SW480 (cell line): ENCODE results near the gene RAB20.
"Not testable (repeated sequence)": the region's sequence is repeated elsewhere in the genome, so short reads cannot be mapped to it uniquely, and the experiment has no call there.

ENCODE experiments used
- DNase-seq: peaks from one replicate; pipeline ENCODE4 v3.0.0-alpha.2; 2016; ENCODE audit warnings: low spot score

The RAB20 gene

DNA sequence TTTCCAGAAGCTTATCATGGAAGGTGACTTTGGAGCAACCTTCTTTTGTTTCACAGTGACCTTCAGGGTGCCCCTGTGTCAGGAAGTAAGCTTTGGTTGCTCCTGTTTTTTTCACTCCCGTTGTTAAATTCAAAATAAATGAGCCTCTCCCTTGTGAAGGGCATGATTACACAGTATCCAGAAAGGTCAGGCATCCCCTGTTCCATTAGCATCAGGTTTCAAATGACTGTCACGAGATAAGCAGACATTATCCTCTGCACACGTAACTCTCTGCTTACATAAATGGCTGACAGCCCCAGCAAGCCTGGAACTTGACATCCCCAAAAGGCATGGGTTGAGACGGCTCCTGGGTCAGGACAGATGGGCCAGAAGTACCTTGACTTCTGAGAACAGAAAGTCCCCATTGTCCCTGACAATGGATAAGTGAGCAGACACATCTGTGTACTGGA, 52.0 kb downstream of the RAB20 start:
- DNase-seq: peak; percentile 76

GRCh38 chr13:110507678-110508381, 53.7 kb downstream of the RAB20 start:
- peak; percentile 96 for DNase-seq

- peak; percentile 76 for DNase-seq
Measured at GRCh38 chr13:110506859-110507566, 54.5 kb downstream of the RAB20 start.

GRCh38 chr13:110506396-110506795, 55.1 kb downstream of the RAB20 start:
- DNase-seq: peak; percentile 97

GRCh38 chr13:110505594-110505993, 55.9 kb downstream of the RAB20 start:
- DNase-seq: peak; percentile 33

DNA sequence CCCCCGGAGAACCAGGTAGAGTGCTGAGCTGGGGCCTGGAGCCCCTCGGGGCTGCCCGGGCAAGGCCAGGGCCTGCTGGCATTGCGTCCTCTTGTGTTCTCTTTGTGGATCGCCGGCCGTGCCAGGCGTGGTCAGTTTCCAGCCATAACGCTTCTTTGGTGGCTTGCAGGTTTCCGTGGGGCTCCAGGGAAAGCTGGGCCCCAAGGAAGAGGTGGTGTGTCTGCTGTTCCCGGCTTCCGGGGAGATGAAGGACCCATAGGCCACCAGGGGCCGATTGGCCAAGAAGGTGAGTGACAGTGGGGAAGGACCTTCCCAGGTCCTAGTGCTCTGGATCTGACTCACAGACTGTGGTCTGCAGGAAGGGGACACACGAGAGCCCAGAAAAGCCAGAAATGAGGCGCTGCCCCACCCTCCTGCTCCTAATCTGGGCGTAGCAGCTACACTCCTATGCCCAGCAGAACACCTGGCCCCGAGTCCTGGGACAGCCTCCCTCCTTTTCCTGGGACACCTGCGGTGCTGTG, 57.5 kb downstream of the RAB20 start:
- peak; percentile 92 for DNase-seq

DNA sequence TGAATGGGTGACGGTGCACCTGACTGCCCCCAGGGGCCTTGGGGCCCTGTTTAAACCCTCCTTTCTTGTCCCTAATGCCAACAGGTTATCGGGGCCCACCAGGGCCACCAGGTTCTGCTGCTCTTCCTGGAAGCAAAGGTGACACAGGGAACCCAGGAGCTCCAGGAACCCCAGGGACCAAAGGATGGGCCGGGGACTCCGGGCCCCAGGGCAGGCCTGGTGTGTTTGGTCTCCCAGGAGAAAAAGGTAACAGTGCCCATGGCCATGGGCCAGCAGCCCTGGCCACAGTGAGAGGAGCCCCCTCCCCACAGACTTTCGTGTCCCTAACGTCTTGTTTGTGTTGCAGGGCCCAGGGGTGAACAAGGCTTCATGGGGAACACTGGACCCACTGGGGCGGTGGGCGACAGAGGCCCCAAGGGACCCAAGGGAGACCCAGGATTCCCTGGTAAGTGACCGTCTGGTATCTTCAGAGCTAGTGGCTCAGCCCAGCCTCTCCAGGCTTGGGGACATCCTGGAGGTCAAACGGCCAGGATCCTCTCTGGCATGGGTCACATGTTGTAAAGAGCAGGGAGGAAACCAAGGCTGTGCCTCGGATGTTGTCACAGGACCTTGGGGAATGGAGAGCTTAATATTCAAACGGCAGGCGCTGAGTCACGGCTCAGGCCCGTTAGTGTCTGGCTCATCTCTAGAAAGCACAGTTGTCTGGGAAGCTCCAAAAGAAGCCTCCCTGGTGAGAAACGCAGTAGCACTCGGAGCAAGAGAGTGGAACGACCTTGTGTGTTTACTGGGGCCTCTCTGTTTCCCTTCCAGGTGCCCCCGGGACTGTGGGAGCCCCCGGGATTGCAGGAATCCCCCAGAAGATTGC, 58.3 kb downstream of the RAB20 start:
- peak; percentile 59 for DNase-seq

DNA sequence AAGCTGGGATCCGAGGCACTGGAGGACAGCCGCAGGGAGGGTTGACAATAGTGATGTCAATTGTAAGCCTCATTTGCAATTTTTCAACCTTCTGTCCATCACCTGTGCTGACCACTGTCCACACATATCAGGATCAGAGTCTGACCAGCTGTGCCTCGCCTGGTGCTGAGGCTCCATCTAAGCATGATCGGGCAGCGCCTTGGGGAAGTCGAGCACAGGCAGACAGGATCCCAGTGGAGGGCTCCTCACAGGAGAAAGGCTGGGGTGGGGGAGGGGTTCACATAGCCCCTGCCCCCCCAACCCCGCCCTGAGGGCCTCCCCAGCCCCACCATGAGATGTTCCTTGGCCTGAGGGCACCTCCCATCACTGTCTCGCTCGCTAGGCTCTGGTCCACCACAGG, 60.3 kb downstream of the RAB20 start:
- no peak for DNase-seq

DNA sequence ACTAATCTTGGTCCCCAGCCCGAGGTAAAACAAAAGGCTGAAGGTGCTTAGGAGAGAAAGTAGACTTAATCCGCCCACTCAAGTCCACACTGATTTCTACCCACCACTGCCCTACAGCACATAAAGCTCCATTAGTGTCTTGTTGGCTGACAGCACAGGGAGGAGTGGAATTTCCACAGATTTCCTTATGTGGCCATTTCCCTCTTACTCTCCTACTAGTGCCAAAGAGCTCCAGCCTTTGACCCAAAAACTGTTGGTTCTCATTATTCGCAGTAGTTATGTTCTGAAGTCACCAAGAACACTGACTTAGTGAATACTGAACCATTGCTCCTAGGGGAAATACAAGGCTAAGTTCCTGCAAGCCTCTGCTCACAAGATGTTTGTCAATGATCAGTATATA, 61.2 kb downstream of the RAB20 start:
- DNase-seq: no peak

DNA sequence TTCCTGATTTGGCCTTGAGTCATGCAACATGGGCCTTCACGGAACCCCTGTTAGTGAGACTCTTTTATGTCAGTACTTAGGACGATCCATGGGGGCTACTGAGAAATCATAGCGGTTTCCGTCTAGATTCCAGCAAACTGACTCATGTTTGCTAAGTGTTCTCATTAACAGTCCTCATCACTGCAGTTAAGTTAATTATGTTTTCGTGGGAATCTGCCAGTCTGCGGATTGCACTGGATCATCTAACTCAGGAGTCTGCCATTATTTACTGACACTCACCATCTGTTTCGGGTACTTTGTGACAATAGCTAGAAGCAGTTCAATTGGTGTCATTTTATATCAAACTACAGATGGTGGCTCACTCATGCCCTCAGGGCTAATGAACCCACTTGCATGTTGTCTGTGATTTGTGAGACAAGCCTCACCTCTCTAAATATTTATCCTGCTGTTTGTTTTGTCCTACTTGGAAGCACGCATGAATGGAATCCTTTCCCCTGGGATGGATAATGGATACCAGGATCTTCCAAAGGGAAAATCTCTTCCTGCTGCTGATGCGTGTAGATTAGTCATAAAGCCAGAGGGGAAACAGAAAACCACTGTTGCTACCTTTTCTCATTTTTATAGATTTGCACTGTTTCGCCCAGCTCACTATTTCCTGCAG, 61.8 kb downstream of the RAB20 start:
- DNase-seq: peak; percentile 39

- DNase-seq: no peak
Measured at GRCh38 chr13:110498765-110499164, 62.8 kb downstream of the RAB20 start.

- no peak for DNase-seq
Measured at GRCh38 chr13:110498327-110498726, 63.2 kb downstream of the RAB20 start.

DNA sequence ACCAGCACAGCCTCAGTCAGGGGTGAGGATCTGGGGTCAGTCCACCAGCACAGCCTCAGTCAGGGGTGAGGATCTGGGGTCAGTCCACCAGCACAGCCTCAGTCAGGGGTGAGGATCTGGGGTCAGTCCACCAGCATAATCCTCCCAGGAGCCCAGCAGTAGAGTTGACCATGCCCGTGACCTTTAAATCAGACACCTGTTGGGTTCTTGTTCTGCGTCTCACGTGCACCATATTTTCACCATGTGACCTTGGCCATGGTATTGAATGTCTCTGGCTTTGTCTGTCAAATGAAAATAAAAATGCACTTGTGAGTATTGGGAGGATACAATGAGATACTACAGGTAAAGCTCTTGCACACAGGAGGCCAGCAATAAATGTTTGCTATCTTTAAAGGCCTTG, 63.6 kb downstream of the RAB20 start:
- not testable (repeated sequence) for DNase-seq

- no peak for DNase-seq
Measured at GRCh38 chr13:110497003-110497402, 64.5 kb downstream of the RAB20 start.

DNA sequence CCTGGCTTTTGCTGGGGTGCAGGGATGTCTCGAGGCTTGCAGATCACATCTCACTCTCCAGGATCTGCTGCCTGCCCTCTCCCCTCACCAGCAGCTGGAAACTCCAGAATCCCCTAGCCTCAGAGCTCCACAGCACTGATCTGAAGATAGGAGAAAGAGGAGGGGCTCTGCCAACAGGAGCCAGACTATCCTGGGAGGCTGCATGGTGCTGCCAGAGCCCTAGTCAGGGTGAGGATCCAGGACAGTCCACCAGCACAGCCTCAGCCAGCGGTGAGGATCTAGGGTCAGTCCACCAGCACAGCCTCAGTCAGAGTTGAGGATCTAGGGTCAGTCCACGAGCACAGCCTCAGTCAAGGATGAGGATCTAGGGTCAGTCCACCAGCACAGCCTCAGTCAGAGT, 65.2 kb downstream of the RAB20 start:
- no peak for DNase-seq

DNA sequence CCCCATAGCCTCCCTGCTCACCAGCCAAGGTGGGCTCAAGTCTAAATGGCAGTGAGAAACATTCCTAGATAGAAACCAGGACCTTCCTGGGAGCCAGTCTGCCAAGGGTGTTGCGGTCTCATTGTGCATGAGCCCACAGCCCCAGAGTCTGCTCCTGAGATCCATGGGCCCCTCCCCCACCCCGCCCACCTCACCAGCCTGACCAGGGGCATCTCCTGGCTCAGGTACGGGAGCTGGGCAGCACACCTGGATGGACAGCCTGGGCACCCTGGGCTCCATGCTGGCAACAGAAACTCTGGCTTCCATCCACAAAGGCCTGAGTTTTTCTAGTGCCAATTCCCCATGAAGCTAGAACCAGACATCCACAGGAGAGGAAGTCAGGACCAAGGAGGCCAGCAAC, 65.6 kb downstream of the RAB20 start:
- no peak for DNase-seq

GRCh38 chr13:110495376-110495775, 66.1 kb downstream of the RAB20 start:
- no peak for DNase-seq

- DNase-seq: no peak
Measured at GRCh38 chr13:110493613-110494012, 67.9 kb downstream of the RAB20 start.

DNA sequence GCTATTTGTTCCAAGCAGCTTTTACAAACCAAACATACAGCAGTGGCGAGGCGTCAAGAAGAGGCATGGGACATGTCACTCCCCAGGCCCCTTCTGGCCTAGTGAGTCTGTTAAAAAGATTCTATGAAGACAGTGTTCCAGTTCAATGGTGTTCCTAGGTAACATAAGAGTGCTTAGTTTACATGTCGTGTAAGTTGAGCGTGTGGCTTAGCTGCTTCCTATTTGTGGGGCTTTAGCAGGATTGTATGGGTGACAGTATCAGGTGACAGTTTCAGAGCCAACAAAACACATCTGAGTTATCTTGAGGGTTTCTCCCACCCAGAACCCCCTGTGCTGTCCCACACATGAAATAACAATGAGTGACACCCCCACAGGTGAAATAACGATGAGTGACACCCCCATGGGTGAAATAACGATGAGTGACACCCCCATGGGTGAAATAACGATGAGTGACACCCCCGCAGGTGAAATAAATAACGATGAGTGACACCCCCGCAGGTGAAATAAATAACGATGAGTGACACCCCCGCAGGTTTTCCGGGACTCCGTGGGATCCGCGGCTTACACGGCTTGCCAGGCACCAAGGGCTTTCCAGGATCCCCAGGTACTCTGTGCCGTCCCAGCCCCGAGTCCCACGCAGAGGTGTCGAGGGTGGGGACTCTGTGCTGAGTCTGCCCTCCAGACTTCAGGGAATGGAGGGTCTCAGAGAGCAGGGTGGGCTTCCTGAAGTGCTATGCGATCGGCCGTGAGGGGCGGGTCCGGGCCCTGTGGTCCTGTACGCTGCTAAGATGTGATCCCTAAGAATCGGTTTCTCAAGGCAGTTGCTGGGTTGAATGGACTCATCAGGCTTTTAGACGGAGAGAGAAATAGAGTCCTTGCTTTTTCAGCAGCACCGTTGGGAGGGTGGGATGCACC, 68.6 kb downstream of the RAB20 start:
- no peak for DNase-seq

GRCh38 chr13:110491869-110492678, 69.4 kb downstream of the RAB20 start:
- no peak for DNase-seq
